ENCODE results near the gene BACE1. TPM values are rescaled to one million over a fixed set of nuclear protein-coding genes. Genes with fewer than 3 reads are reported as not detected.
A peak's percentile ranks its signal among the peaks of the same experiment; 100 is the strongest.

The BACE1 gene
- total and polyA plus RNA-seq, 2 of the 13 experiments (the other 11 are each of a cell fraction or from before 2014, with no cell fraction given): 7.5 to 17.9 TPM

- peak; percentile 61; the same call in 1 of the 2 replicates for TF ChIP-seq ZFP91 (CRISPR knock-in tag; IDR thresholded peaks at IDR 0.05; ENCODE audit: borderline replicate concordance)
- no peak for TF ChIP-seq EZH2 (conservative IDR thresholded peaks at IDR 0.05; ENCODE audit: low read depth, low read length)
- no peak for TF ChIP-seq ZNF354B (CRISPR knock-in tag; IDR thresholded peaks at IDR 0.05)
- TF ChIP-seq TAF1 (CRISPR knock-in tag; IDR thresholded peaks at IDR 0.05): peak; percentile 49; the same call in 1 of the 2 replicates
- no peak for TF ChIP-seq SIX4 (CRISPR knock-in tag; IDR thresholded peaks at IDR 0.05)
- TF ChIP-seq HOMEZ (CRISPR knock-in tag; IDR thresholded peaks at IDR 0.05; ENCODE audit: low read depth): 0 out of 2 replicates have a peak, but pooled peaks have one; percentile 32
- peak; percentile 99 for TF ChIP-seq ZKSCAN8 (CRISPR knock-in tag; IDR thresholded peaks at IDR 0.05; ENCODE audit: borderline replicate concordance)
- TF ChIP-seq MXI1 (IDR thresholded peaks at IDR 0.05; ENCODE audit: borderline replicate concordance, low read depth, low read length): peak; percentile 71; the same call in 2 of the 3 replicates
- TF ChIP-seq ZNF124 (CRISPR knock-in tag; IDR thresholded peaks at IDR 0.05): no peak
- 0 out of 2 replicates have a peak, but pooled peaks have one; percentile 24 for TF ChIP-seq ZNF691 (CRISPR knock-in tag; IDR thresholded peaks at IDR 0.05; ENCODE audit: borderline replicate concordance, low read depth)
- TF ChIP-seq PRDM10 (CRISPR knock-in tag; IDR thresholded peaks at IDR 0.05; ENCODE audit: low read depth): peak; percentile 64; the same call in 1 of the 2 replicates
- peak; percentile 36; the same call in 1 of the 2 replicates for TF ChIP-seq REPIN1 (CRISPR knock-in tag; IDR thresholded peaks at IDR 0.05; ENCODE audit: borderline replicate concordance, low read depth)
- 0 out of 2 replicates have a peak, but pooled peaks have one; percentile 37 for TF ChIP-seq ZNF652 (CRISPR knock-in tag; IDR thresholded peaks at IDR 0.05; ENCODE audit: borderline replicate concordance, low read depth)
- 0 out of 2 replicates have a peak, but pooled peaks have one; percentile 20 for TF ChIP-seq MEIS1 (CRISPR knock-in tag; IDR thresholded peaks at IDR 0.05; ENCODE audit: borderline replicate concordance)
- TF ChIP-seq SIN3A (IDR thresholded peaks at IDR 0.05; ENCODE audit: borderline replicate concordance, low read depth, low read length): peak; percentile 39; the same call in 1 of the 2 replicates
- peak; percentile 60; the same call in 1 of the 2 replicates for TF ChIP-seq YEATS4 (CRISPR knock-in tag; IDR thresholded peaks at IDR 0.05; ENCODE audit: borderline replicate concordance)
- TF ChIP-seq MAF1 (CRISPR knock-in tag; IDR thresholded peaks at IDR 0.05; ENCODE audit: borderline replicate concordance): peak; percentile 69; the same call in 1 of the 2 replicates
- peak; percentile 66; the same call in 1 of the 2 replicates for TF ChIP-seq ZNF317 (CRISPR knock-in tag; IDR thresholded peaks at IDR 0.05)
- 0 out of 2 replicates have a peak, but pooled peaks have one; percentile 50 for TF ChIP-seq ZNF225 (CRISPR knock-in tag; IDR thresholded peaks at IDR 0.05)
- TF ChIP-seq GFI1 (CRISPR knock-in tag; IDR thresholded peaks at IDR 0.05; ENCODE audit: borderline replicate concordance): 0 out of 2 replicates have a peak, but pooled peaks have one; percentile 71
Measured at GRCh38 chr11:117316197-117316961, at the start of gene BACE1 (continued).
